Measurements from ENCODE around the gene CGA.

CGA gene

GRCh38 chr6:87102151-87102621, 7.3 kb upstream of the CGA start:
- no peak for DNase-seq (ENCODE audit: insufficient read length, low spot score)
- no peak for TF ChIP-seq POLR2A (IDR thresholded peaks at IDR 0.05; ENCODE audit: low read depth, low read length)
- FAIRE-seq: no peak

DNA sequence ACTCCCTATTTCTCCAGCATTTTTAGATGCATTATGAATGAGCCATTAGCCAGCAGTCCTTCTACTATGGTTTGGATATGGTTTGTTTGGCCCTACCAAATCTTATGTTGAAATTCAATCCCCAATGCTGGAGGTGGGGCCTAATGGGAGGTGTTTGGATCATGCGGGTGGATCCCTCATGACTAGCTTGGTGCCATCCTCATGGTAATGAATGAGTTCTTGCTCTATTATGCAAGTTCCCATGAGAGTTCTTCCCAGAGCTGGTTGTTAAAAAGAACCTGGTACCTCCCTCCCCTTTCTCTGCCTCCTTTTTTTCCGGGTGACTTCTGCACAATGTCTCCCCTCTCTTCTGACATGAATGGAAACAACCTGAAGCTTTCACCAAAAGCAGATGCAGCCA, 6.2 kb upstream of the CGA start:
- TF ChIP-seq POLR2A (IDR thresholded peaks at IDR 0.05; ENCODE audit: low read depth, low read length): no peak
- FAIRE-seq (no peak), DNase-seq (ENCODE audit: insufficient read length, low spot score) (no peak)

- no peak for TF ChIP-seq POLR2A (IDR thresholded peaks at IDR 0.05; ENCODE audit: low read depth, low read length)
- FAIRE-seq: no peak
- no peak for DNase-seq (ENCODE audit: insufficient read length, low spot score)
Observed at GRCh38 chr6:87100216-87100615, 5.3 kb upstream of the CGA start.

GRCh38 chr6:87099472-87099871, 4.6 kb upstream of the CGA start:
- no peak for FAIRE-seq
- TF ChIP-seq POLR2A (IDR thresholded peaks at IDR 0.05; ENCODE audit: low read depth, low read length): no peak

GRCh38 chr6:87094576-87094975, 330 bp downstream of the CGA start:
- no peak for TF ChIP-seq POLR2A (IDR thresholded peaks at IDR 0.05; ENCODE audit: low read depth, low read length)
- FAIRE-seq (no peak), DNase-seq (ENCODE audit: insufficient read length, low spot score) (no peak)

More at GRCh38 chr6:87099472-87099871, 4.6 kb upstream of the CGA start:
- no peak for DNase-seq (ENCODE audit: insufficient read length, low spot score)

DNA sequence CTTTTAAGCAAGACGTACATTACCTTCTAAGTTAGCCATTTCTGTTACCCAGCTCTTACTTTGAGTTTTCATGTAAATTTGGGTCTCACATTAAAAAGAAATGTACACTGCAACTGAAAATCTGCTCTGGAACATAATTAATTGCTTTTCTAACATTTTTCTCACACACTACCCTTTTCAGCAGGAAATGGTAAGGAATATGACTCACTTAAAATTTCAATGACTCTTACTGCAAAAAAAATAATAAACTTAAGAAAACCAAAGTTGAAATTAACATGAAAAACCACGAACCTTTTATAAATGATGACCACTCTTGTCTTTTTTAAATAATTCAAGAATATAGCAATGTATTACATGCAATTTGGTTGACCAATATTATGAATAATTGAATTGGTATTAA, 1.3 kb downstream of the CGA start:
- DNase-seq (ENCODE audit: insufficient read length, low spot score) (no peak), FAIRE-seq (no peak)
- no peak for TF ChIP-seq POLR2A (IDR thresholded peaks at IDR 0.05; ENCODE audit: low read depth, low read length)

GRCh38 chr6:87093199-87093598, 1.7 kb downstream of the CGA start:
- FAIRE-seq (no peak), DNase-seq (ENCODE audit: insufficient read length, low spot score) (no peak)
- no peak for TF ChIP-seq POLR2A (IDR thresholded peaks at IDR 0.05; ENCODE audit: low read depth, low read length)

DNA sequence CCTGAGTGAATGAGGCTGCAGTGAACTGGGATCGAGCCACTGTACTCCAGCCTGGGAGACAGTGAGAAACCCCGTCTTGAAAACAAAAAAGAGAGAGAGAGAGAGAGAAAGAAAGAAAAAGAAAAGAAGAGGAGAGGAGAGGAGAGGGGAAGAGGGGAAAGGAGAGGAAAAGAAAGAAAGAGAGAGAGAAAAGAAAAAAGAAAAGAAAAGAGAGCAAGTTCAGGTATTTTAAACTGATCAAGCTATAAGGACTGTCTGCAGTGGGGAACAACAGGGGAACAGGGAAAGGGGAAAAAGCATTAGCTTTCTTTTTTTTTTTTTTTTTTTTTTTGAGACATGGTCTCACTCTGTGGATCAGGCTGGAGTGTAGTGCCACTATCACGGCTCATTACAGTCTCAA, 2.5 kb downstream of the CGA start:
- FAIRE-seq: no peak

DNA sequence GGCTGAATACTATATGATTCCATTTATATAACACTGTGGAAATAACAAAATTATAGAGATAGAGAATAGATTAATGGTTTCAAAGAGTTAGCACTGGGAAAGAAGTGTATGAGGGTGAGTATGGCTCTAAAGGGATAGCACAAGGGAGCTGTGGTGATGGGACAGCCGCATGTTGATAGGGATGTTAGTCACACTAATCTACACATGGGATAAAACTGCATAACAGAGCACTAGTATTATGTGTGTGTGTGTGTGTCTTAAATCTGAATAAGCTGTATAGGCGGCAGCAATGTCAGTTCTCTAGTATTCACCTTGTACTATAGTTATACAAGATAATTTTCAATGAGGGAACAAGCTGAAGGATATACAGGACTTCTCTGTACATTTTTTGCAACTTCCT, 5.8 kb downstream of the CGA start:
- TF ChIP-seq POLR2A (IDR thresholded peaks at IDR 0.05; ENCODE audit: low read depth, low read length): no peak
- DNase-seq (ENCODE audit: insufficient read length, low spot score) (no peak), FAIRE-seq (no peak)

More for the DNA sequence above, 2.5 kb downstream of the CGA start:
- no peak for DNase-seq (ENCODE audit: insufficient read length, low spot score)
- TF ChIP-seq POLR2A (IDR thresholded peaks at IDR 0.05; ENCODE audit: low read depth, low read length): no peak

DNA sequence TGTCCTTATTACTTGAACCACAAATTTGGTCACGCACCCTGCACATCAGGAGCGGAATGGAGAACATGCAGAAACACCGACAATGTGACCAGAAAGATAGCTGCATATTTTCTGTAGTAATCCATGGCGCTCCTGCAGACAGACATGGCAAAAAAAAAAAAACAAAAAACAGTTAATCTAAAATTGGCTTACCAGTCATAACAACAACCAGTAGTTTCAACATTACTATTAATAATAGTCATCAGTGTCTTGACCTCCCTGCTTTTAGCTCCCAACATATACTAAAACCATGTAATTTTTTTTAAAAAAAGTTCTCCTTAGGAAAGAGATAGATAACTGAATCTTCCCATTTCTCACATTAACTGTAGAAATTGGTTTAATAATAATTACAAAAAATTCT, 6.8 kb downstream of the CGA start:
- DNase-seq (ENCODE audit: insufficient read length, low spot score): no peak
- no peak for FAIRE-seq
- TF ChIP-seq POLR2A (IDR thresholded peaks at IDR 0.05; ENCODE audit: low read depth, low read length): no peak

GRCh38 chr6:87082160-87082721, 12.7 kb downstream of the CGA start:
- TF ChIP-seq POLR2A (IDR thresholded peaks at IDR 0.05; ENCODE audit: low read depth, low read length): no peak
- FAIRE-seq (no peak), DNase-seq (ENCODE audit: insufficient read length, low spot score) (no peak)

DNA sequence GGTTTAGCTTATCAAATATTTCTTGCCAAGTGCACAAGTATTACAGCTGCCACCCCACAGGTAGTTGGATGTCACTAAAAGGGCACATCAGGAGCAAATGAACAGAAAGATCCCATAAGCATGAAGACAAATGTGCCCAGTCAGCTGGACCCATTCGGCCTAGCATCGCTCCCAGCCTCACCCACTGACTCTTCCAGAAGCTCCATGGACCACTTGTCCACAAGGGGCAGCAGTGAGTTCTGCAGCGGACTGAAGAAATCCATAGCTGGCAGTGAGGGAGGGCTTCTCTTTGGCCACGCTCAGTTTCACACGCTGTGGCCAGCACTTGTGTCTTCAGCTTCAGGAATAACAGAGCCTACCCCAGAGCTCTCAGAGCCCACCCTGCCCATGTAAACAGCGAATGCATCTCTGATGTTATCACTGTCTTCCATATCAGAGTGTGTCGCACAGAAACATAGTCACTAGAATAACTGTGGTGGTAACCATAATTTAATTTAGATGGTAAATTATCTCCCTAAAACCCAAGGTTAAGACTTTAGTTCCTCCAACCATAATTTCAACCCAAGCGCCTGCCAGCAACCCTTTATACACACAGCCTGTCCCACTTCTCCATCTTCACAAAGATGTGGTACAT, 15.8 kb downstream of the CGA start:
- FAIRE-seq (no peak), DNase-seq (ENCODE audit: insufficient read length, low spot score) (peak; percentile 45)
- TF ChIP-seq POLR2A (IDR thresholded peaks at IDR 0.05; ENCODE audit: low read depth, low read length): no peak

DNA sequence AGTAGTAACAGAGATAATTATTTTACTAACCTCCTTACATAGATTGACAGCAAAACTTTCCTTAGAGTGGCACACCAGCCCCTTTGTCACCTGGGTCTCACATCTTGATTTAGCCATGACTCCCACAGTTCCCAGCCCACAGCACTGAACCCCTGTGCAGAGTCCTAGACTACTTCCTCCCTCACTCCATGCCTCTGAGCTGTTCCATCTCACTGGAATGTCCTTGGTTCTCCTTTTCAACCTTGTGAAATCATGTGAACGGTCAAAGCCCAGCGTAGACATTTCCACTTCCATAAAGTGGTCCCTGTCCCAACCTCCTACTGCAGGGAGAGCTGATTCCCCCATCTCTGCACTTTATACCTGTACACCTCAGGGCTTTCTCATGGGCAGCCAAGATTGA, 19.7 kb downstream of the CGA start:
- no peak for TF ChIP-seq POLR2A (IDR thresholded peaks at IDR 0.05; ENCODE audit: low read depth, low read length)
- no peak for DNase-seq (ENCODE audit: insufficient read length, low spot score)
- no peak for FAIRE-seq

DNA sequence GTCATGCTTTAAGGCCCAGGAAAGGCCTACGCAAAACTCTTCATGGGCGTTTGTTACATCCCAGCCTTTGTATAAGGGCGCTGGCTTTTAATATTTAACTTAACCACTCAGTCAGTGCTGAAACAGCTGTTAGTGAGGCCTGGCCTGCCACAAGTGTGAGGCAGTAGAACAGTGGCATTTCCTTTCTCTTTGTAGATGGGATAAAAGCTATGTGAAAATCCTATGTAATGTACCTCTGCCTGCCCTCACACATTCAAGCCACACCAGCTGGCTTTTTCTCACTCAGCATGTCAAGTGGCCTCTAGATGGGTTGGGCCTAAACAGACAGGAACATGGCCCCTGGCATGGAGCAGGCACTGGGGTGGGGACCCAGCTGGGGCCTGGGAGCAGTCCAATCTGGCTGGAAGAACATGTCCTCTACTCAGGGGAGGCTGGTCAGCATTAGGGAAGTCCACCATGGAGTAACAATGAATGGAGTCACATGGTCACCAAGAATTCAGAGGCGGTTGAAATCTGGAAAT, 20.7 kb downstream of the CGA start:
- no peak for FAIRE-seq
- TF ChIP-seq POLR2A (IDR thresholded peaks at IDR 0.05; ENCODE audit: low read depth, low read length): no peak
- DNase-seq (ENCODE audit: insufficient read length, low spot score): no peak

DNA sequence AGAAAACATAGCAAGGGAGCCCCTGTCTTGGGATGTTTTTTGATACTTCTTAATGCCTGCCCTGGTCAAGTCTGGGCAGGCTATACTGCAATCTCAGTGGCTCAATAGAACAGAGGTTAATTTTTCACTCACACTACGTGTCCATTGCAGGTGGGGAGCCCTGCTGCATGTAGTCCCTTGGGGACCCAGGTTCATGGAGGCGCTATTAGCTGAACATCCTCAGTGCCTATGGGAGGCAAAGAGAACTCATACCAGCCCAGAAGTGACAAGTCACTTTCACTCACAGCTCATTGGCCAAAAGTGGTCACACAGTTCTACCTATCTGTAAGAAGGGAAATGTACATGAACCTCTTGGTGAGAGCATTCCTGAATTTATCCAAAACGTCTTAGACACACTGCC, 23.2 kb downstream of the CGA start:
- no peak for TF ChIP-seq POLR2A (IDR thresholded peaks at IDR 0.05; ENCODE audit: low read depth, low read length)
- DNase-seq (ENCODE audit: insufficient read length, low spot score) (no peak), FAIRE-seq (no peak)
